ENCODE results near the gene PALS1. TPM values are rescaled to one million over a fixed set of nuclear protein-coding genes. Genes with fewer than 3 reads are reported as not detected.

The PALS1 gene
- 17.4 and 21.0 TPM in 2 replicates for total RNA-seq

- no peak for DNase-seq (ENCODE audit: extremely low read depth, low read depth, low spot score)
Observed at GRCh38 chr14:67241411-67242167, at the start of gene PALS1. TSS of gene PALS1 (plus strand) at chr14:67241435. CDS start at chr14:67279171, 37,736 bp downstream.

- DNase-seq (ENCODE audit: extremely low read depth, low read depth, low spot score): no peak
Observed at GRCh38 chr14:67191768-67192290, 49.4 kb upstream of the PALS1 start.

GRCh38 chr14:67192366-67192765 lies 48.9 kb upstream of the PALS1 start:
- DNase-seq (ENCODE audit: extremely low read depth, low read depth, low spot score): no peak

DNA sequence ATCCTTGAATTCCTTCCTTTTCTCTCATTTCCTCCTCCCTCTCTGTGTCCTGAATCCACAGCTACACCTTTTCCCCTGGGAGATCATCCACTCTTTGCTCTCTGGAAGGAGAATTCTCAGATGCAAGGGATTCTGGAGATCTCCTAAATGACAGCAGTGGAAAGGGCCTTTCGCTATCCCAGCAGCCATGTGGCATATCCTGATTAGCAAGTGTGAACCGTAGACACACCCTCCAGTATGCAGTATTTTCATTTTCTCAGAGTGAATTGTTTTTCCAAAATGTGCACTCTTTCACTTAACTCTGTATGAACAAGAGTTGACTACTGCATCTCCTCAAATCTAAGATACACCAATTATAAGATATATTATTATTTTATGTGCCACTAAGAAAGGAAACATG lies 46.0 kb upstream of the PALS1 start:
- no peak for DNase-seq (ENCODE audit: extremely low read depth, low read depth, low spot score)

DNA sequence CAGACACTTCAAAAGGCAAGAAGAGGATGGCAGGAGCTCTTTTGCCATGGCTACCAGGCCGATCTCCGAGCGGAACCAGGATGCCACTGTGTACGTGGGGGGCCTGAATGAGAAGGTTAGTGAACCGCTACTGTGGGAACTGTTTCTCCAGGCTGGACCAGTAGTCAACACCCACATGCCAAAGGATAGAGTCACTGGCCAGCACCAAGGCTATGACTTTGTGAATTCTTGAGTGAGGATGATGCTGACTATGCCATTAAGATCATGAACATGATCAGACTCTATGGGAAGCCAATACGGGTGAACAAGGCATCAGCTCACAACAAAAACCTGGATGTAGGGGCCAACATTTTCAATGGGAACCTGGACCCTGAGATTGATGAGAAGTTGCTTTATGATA lies 42.2 kb upstream of the PALS1 start:
- DNase-seq (ENCODE audit: extremely low read depth, low read depth, low spot score): no peak

DNA sequence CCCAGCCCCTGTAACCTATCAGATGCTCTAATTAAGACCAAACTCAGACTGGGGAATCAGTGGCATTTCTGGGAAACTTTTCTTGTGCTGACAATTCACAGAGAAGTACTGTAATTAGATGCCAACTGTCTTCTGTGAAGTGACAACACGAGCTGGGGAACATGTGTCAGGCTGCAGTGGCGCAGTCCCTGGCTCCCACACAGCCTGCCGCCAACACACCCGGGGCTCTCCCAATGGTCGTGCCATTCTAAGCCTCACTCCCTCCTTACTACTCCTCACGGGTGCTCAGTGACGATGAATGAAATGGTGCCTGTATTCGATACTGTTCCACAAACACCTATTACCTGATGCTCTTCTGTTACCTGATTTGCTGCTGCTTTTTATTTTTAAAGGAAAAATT lies 33.4 kb upstream of the PALS1 start:
- no peak for DNase-seq (ENCODE audit: extremely low read depth, low read depth, low spot score)

- no peak for DNase-seq (ENCODE audit: extremely low read depth, low read depth, low spot score)
Observed at GRCh38 chr14:67218126-67218525, 23.1 kb upstream of the PALS1 start.

DNA sequence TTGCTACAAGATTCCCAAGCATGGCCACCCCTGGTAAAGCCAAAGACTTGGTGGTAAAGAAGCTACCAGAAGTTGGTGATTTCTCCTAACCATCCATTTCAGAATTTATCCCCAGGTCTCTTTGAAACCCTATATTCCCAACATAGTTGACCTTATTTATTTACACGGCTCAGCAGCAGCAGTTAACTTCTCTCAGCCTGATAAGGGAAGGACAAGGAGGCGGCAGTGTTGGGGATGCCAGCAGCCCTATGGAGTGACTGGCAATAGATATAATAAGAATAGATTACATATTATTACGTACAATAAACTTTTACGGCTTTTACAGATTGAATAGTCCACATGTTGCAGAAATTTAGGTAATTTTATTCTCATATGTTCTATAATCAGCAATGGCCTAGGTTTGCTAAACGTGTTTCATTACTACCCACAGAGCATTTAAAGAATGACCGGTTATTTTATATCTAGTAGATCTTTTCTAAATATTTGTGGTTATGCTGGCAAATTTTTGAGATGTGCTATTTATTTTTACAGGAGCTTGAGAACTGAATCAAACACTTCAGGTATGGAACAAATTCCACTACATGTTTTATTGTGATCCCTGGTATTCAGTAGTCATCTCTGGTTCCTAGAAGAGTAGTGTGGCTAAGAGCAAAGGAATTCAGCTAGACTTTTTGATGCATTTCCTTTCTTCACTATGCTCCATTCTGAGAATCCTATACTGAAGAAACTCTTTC lies 19.8 kb upstream of the PALS1 start:
- no peak for DNase-seq (ENCODE audit: extremely low read depth, low read depth, low spot score)

- DNase-seq (ENCODE audit: extremely low read depth, low read depth, low spot score): no peak
Observed at GRCh38 chr14:67221982-67222328, 19.3 kb upstream of the PALS1 start.

GRCh38 chr14:67225523-67225922 lies 15.7 kb upstream of the PALS1 start:
- DNase-seq (ENCODE audit: extremely low read depth, low read depth, low spot score): no peak

GRCh38 chr14:67228325-67228984 lies 12.8 kb upstream of the PALS1 start:
- no peak for DNase-seq (ENCODE audit: extremely low read depth, low read depth, low spot score)

GRCh38 chr14:67232066-67232465 lies 9.2 kb upstream of the PALS1 start:
- DNase-seq (ENCODE audit: extremely low read depth, low read depth, low spot score): no peak

DNA sequence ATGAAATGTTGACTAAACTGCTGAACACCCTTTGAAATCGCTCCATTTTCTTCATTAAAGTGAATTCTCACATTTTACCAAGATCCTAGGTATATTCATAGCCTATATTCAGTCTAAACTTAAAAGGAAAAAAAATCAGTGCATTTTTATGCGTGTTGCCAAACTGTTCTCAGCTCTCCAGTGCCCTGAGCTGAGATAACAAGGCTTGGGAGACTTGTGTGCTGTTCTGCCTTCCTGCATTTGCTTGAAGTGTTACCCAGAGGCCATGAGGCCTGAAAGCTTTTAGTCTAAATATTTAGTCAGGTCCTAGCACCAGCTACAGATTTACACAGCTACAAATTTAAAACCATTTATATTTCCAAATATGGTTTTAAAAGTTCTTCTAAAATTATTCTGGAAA lies 8.6 kb upstream of the PALS1 start:
- no peak for DNase-seq (ENCODE audit: extremely low read depth, low read depth, low spot score)

DNA sequence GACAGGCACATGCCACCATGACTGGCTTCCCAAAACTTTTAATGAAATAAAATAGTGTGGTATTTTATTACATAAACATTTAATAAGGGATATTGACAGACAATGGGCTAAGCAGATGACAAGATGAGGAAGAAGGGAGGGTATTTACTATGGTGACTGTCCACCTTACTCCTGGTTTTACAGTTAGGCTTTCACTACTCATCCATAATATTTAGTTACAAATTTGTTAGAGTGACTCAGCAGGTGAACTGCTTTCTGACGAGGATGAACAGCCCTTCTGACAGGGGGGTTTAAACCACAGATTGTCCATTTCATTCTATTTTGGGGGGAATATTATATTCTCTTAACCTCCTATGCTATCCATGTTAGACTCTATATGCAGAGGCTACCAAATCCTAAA lies 3.6 kb upstream of the PALS1 start:
- no peak for DNase-seq (ENCODE audit: extremely low read depth, low read depth, low spot score)

DNA sequence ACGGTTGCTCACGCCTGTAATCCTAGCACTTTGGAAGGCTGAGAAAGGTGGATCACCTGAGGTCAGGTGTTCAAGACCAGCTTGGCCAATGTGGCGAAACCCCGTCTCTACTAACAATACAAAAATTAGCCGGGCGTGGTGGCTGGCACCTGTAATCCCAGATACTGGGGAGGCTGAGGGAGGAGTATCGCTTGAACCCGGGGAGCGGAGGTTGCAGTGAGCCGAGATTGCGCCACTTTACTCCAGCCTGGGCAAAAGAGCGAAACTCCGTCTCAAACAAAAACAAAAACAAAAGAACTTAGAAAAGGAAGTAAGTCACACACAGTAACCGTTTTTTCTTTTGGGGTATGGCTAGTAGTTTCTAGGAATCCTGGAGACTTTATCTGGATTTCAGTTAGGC lies 1.7 kb upstream of the PALS1 start:
- no peak for DNase-seq (ENCODE audit: extremely low read depth, low read depth, low spot score)

DNA sequence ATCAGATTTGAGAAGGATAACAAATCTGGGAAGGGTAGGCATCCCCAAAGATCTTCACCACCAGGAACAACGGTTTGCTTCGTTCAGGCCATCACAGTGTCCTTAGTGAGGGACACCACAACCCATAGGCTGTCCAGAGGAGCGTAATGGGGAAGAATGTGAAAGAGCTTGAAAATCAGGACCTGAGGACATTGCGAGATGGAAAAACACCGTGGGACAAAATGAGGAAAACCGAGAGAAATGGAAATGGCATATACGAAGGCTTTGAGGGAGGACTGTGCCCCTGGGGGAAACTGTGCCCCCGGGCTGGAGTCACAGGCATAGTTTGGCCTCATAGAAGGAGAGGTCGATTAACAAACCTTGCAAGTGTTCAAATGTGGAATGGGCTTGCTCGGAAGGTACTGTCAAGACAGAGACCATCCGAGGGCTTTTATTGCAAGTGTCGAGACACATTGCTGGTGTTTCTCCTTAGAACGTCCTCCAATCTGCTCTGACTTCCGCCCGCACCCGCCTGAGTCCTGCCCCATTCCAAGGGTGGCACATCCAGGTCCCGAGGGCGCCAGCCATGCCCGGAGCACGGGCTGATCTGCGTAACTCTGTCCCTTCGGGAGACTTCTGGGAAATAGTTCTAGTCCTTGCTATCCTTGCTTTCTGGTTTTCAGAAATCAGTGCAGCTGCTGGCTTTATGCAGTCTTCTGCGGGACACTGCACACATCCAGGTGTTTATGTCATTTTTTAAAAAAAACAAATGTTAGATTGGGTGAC lies 885 bp upstream of the PALS1 start:
- DNase-seq (ENCODE audit: extremely low read depth, low read depth, low spot score): no peak

- peak; percentile 62 for DNase-seq (ENCODE audit: extremely low read depth, low read depth, low spot score)
Observed at GRCh38 chr14:67240978-67241410, 241 bp upstream of the PALS1 start.

- no peak for DNase-seq (ENCODE audit: extremely low read depth, low read depth, low spot score)
Observed at GRCh38 chr14:67242168-67242420, 859 bp downstream of the PALS1 start.

DNA sequence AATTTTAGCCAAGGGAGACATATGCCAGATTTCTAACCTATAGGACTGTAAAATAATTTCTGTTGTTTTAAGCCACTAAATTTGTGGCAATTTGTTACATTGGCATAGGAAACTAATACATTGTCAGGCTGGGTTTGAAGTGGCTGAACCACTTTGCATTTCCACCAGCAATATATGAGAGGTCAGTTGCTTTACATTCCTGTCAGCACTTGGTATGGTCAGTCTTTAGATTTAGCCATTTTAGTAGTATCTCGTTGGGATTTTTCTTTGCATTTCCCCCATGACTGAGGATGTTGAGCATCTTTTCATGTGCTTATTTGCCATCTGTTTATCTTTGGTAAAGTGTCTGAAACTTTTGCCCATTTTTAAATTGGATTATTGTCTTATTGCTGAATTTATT lies 3.9 kb downstream of the PALS1 start:
- no peak for DNase-seq (ENCODE audit: extremely low read depth, low read depth, low spot score)

- no peak for DNase-seq (ENCODE audit: extremely low read depth, low read depth, low spot score)
Observed at GRCh38 chr14:67251573-67252226, 10.5 kb downstream of the PALS1 start.

Measured in glomerular endothelial cell (primary cell).